ENCODE measurements around the gene PHACTR1. TPM values are rescaled to one million over a fixed set of nuclear protein-coding genes. Genes with fewer than 3 reads are reported as not detected.

Gene PHACTR1
- total and polyA plus RNA-seq, 2 experiments from 2014 or later = 0.65 to 3.2 TPM

DNA sequence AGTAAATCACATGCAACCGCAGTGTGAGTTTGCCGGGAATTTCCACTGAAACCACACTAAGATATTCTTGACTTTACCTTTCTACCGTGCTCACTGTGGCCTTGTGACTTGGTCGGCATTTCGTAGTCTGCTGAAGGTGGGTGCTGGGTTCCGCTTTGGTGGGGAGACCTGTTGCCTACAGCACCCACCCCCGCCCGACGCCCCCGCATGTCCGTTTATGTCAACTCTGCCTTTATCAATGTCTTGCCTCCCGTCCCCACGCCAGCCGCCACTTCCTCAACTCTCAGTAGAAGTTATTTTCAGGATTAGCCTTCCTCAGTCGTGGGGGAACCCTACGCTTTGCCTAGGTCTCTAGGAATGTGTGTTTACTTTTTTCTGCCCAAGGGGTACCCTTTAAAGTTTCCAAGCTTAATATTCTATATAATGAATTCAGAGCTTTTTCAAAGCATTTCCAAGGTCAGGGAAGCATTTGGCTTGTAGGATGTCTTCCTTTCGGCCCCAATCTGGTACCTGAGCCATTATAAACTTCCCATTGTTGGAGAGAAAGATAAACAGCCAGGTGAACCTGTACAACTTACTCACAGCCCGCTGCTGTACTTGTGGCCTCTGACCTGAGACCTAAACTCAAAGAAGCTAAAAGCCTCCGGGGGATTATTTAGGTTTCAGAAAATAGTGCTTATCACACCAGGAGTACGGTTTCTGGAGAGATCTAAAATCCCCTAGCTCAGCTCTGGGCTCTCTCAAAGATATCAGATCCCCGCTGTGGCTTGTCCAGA lies 557.6 kb downstream of the PHACTR1 start:
- Histone ChIP-seq H3K36me3 (ENCODE audit: low read depth) (no peaks in the 10 kb centered on the region), H3K79me2 (ENCODE audit: insufficient read depth) (no peaks in the 10 kb centered on the region), H2AFZ (no peak overlapping the region), H3K9ac (no peak overlapping the region), H3K4me2 (ENCODE audit: unreplicated experiment) (no peak overlapping the region), H3K4me3 (no peak overlapping the region), H3K4me1 (ENCODE audit: insufficient read depth) (peaks cover 7% of the 10 kb centered on the region), H3K27ac (no peak overlapping the region), H3K9me3 (ENCODE audit: low read depth) (no peaks in the 10 kb centered on the region), H4K20me1 (ENCODE audit: insufficient read depth) (no peaks in the 10 kb centered on the region; the same call in 1 of the 2 replicates), H3K27me3 (replicated peaks; ENCODE audit: insufficient read depth) (peaks cover 57% of the 10 kb centered on the region), H3K9me2 (ENCODE audit: insufficient read depth) (no peaks in the 10 kb centered on the region), H3F3A (ENCODE audit: insufficient read depth) (0 out of 2 replicates have a peak, but pooled peaks cover under 1% of the 10 kb centered on the region)
- TF ChIP-seq EZH2phosphoT487 (IDR thresholded peaks at IDR 0.05; ENCODE audit: insufficient read depth, low read depth) (no peak), EZH2 (IDR thresholded peaks at IDR 0.05; ENCODE audit: insufficient read depth, poor library complexity, severe bottlenecking) (no peak)
- 94 to 96% methylated on average over 21 of the region's 21 CpGs for WGBS, 2 experiments (ENCODE audit: low coverage in 1 of 2, low lambda C conversion rate in 2 of 2, missing lambda C conversion rate in 2 of 2)
- DNase-seq = no peak
- in situ Hi-C loops (cut with MboI) = no loop called here

GRCh38 chr6:13274707-13275434 lies 558.3 kb downstream of the PHACTR1 start:
- H2AFZ ChIP-seq = no peak overlapping the region
- H3K9me3 ChIP-seq (ENCODE audit: low read depth) = no peaks in the 10 kb centered on the region
- no peaks in the 10 kb centered on the region for H3K36me3 ChIP-seq (ENCODE audit: low read depth)
- no peak overlapping the region for H3K27ac ChIP-seq
- no peak overlapping the region for H3K4me3 ChIP-seq
- H4K20me1 ChIP-seq (ENCODE audit: insufficient read depth) = no peaks in the 10 kb centered on the region; the same call in 1 of the 2 replicates
- TF ChIP-seq EZH2 (IDR thresholded peaks at IDR 0.05; ENCODE audit: insufficient read depth, poor library complexity, severe bottlenecking) = no peak
- no peak for TF ChIP-seq EZH2phosphoT487 (IDR thresholded peaks at IDR 0.05; ENCODE audit: insufficient read depth, low read depth)
- peaks cover 7% of the 10 kb centered on the region; the same call in 1 of the 2 replicates for H3F3A ChIP-seq (ENCODE audit: insufficient read depth)
- H3K4me2 ChIP-seq (ENCODE audit: unreplicated experiment) = no peak overlapping the region
- no peaks in the 10 kb centered on the region for H3K79me2 ChIP-seq (ENCODE audit: insufficient read depth)
- peaks cover 11% of the 10 kb centered on the region for H3K4me1 ChIP-seq (ENCODE audit: insufficient read depth)
- peaks cover 55% of the 10 kb centered on the region for H3K27me3 ChIP-seq (replicated peaks; ENCODE audit: insufficient read depth)
- H3K9ac ChIP-seq = no peak overlapping the region
- WGBS, 2 experiments (ENCODE audit: low coverage in 1 of 2, low lambda C conversion rate in 2 of 2, missing lambda C conversion rate in 2 of 2) = 81 to 82% methylated on average over 6 of the region's 6 CpGs
- DNase-seq = no peak
- H3K9me2 ChIP-seq (ENCODE audit: insufficient read depth) = no peaks in the 10 kb centered on the region
- in situ Hi-C loops (cut with MboI) = no loop called here

GRCh38 chr6:13275435-13275989 lies 558.9 kb downstream of the PHACTR1 start:
- Histone ChIP-seq H3K27ac (no peak overlapping the region), H3K9me3 (ENCODE audit: low read depth) (no peaks in the 10 kb centered on the region), H2AFZ (no peak overlapping the region), H3K4me3 (no peak overlapping the region), H3F3A (ENCODE audit: insufficient read depth) (peaks cover 7% of the 10 kb centered on the region; the same call in 1 of the 2 replicates), H3K36me3 (ENCODE audit: low read depth) (no peaks in the 10 kb centered on the region), H4K20me1 (ENCODE audit: insufficient read depth) (no peaks in the 10 kb centered on the region; the same call in 1 of the 2 replicates), H3K9me2 (ENCODE audit: insufficient read depth) (no peaks in the 10 kb centered on the region), H3K27me3 (replicated peaks; ENCODE audit: insufficient read depth) (peaks cover 55% of the 10 kb centered on the region), H3K4me1 (ENCODE audit: insufficient read depth) (peaks cover 12% of the 10 kb centered on the region), H3K4me2 (ENCODE audit: unreplicated experiment) (no peak overlapping the region), H3K9ac (no peak overlapping the region), H3K79me2 (ENCODE audit: insufficient read depth) (no peaks in the 10 kb centered on the region)
- in situ Hi-C loops (cut with MboI) = no loop called here
- DNase-seq = no peak
- TF ChIP-seq EZH2phosphoT487 (IDR thresholded peaks at IDR 0.05; ENCODE audit: insufficient read depth, low read depth) (no peak), EZH2 (IDR thresholded peaks at IDR 0.05; ENCODE audit: insufficient read depth, poor library complexity, severe bottlenecking) (no peak)
- 81 to 85% methylated on average over 8 of the region's 8 CpGs for WGBS, 2 experiments (ENCODE audit: low coverage in 1 of 2, low lambda C conversion rate in 2 of 2, missing lambda C conversion rate in 2 of 2)

GRCh38 chr6:13277231-13277630 lies 560.7 kb downstream of the PHACTR1 start:
- Histone ChIP-seq H3K9me2 (ENCODE audit: insufficient read depth) (no peaks in the 10 kb centered on the region), H3K79me2 (ENCODE audit: insufficient read depth) (no peaks in the 10 kb centered on the region), H2AFZ (no peak overlapping the region), H3K9ac (no peak overlapping the region), H3K4me2 (ENCODE audit: unreplicated experiment) (no peak overlapping the region), H3K27ac (no peak overlapping the region), H3K27me3 (replicated peaks; ENCODE audit: insufficient read depth) (peaks cover 57% of the 10 kb centered on the region), H4K20me1 (ENCODE audit: insufficient read depth) (no peaks in the 10 kb centered on the region), H3F3A (ENCODE audit: insufficient read depth) (peaks cover 7% of the 10 kb centered on the region; the same call in 1 of the 2 replicates), H3K36me3 (ENCODE audit: low read depth) (no peaks in the 10 kb centered on the region), H3K9me3 (ENCODE audit: low read depth) (no peaks in the 10 kb centered on the region), H3K4me1 (ENCODE audit: insufficient read depth) (peaks cover 12% of the 10 kb centered on the region), H3K4me3 (no peak overlapping the region)
- in situ Hi-C loops (cut with MboI) = no loop called here
- 92 to 93% methylated on average over 2 of the region's 2 CpGs for WGBS, 2 experiments (ENCODE audit: low coverage in 1 of 2, low lambda C conversion rate in 2 of 2, missing lambda C conversion rate in 2 of 2)
- DNase-seq = no peak
- TF ChIP-seq EZH2phosphoT487 (IDR thresholded peaks at IDR 0.05; ENCODE audit: insufficient read depth, low read depth) (no peak), EZH2 (IDR thresholded peaks at IDR 0.05; ENCODE audit: insufficient read depth, poor library complexity, severe bottlenecking) (no peak)

All from GM23248 (cell line).